Measurements from ENCODE around the gene MRPL49.
"Not testable (repeated sequence)": the region's sequence is repeated elsewhere in the genome, so short reads cannot be mapped to it uniquely, and the experiment has no call there.

The MRPL49 gene

DNA sequence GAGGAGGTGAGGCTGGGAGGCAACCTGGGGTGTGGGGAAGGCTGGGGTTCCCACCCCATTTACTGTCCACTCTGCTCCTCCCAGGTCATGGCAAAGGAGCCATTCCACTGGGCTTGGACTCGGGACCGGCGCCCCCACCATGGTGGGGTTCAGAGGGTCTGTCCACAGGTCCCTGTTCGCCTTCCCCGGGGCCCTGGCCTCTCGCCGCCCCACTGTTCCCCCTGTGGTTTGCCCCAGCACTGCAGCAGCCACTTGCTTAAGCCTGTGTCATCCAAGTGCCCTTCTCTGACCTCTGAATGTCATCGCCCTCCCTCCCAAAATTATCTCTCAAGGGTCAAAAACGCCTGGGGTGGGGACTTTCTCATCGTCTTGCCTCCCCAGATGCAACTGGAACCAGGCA, 50.5 kb downstream of the MRPL49 start:
- DNase-seq = no peak

DNA sequence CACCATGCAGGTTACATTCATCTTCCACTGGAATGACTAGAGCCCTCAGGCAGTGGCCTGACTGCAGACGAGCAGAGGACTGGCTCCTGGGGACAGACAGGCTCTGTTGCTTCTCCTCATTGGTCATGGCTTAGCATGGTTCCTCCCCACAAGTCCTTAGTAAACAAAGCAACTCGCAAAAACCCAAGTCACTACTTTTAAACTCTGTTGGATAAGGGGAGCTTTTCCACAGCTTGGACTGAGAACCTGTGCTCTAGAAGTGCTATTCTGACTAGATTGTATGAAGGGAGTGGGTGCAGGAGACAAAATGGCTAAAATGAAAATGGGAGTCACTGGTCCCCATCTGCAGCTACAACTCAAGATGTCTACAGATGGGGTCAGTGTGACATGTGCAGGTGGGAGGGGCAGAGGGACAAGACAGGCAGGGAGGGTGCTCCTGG, 52.5 kb downstream of the MRPL49 start:
- not testable (repeated sequence) for DNase-seq

All from activated T-cell treated with anti-CD3 and anti-CD28 coated beads, Interleukin-2, amount 50 U/mL, for 48 hours (primary cell).